HG03280 (cell line): Measurements from ENCODE around the gene DLGAP1.

Experiments used
- ATAC-seq: cut with Tn5 transposase; IDR thresholded peaks from one replicate; pipeline ENCODE4 v1.9.1; 2021; ENCODE audit warnings: mild to moderate bottlenecking, moderate library complexity; ENCODE audit not compliant: unreplicated experiment

The DLGAP1 gene

GRCh38 chr18:3528231-3528630, 926.9 kb downstream of the DLGAP1 start:
- no peak for ATAC-seq

GRCh38 chr18:3526421-3527354, 928.4 kb downstream of the DLGAP1 start:
- peak; percentile 56 for ATAC-seq

DNA sequence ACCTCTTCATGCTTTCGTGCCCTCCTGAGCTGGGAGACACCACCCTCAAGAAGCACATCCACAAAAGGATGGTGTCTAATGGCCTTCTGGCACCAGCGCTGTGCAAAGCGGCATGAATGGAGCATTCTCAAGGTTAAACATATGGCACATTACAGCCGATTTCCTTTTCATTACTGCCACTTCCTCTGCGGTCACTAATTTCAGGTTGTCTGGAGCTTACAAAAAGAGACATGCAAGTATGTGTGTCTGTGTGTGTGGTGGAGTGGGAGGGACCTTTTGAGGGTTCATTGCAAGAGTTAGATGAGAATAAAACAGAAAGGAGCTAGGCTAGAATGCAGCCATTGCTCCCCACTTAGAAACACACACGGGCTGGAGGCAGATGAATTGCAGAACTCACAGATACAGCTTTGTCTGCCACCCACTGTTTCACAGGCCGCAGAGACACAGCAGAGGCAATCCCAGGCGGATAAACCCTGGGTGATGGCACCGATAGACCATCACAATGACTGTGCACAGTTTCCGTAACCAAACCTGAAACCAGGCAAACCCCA, 929.2 kb downstream of the DLGAP1 start:
- peak; percentile 47 for ATAC-seq

- ATAC-seq, result no peak
These were observed 930.4 kb downstream of the DLGAP1 start for GRCh38 chr18:3524706-3525105.

- no peak for ATAC-seq
These were observed 934.6 kb downstream of the DLGAP1 start for GRCh38 chr18:3520230-3521085.

DNA sequence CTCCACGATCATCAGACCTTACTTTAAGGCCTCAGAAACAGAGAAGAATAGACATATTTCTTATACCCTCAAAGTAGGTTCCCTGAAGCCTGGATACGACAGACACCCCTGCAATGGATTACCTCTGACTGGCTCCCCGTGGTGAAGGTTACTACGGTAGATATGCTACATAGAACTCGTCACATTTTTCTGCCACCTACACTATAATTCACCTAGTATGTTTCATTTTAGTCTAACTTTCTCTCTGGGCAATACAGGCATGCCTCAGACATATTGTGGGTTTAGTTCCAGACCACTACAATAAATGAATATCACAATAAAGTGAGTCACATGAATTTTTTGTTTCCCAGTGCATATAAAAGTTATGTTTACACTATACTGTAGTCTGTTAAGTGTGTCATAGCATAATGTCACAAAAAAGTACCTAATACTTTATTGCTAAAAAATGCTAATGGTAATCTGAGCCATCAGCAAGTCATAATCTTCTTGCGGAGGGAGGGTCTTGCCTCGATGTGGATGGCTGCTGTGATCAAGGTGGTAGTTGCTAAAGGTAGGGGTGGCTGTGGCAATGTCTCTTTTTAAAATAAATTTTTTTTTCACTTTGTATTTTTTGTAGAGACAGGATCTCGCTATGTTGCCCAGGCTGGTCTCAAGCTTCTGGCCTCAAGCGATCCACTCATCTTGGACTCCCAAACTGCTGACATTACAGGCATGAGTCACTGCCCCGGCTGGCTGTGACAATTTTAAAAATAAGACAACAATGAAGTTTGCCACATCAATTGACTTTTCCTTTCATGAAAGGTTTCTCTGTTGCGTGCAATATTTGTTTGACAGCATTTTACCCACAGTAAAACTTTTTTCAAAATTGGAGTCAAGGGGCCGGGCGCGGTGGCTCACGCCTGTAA, 940.5 kb downstream of the DLGAP1 start:
- no peak for ATAC-seq

DNA sequence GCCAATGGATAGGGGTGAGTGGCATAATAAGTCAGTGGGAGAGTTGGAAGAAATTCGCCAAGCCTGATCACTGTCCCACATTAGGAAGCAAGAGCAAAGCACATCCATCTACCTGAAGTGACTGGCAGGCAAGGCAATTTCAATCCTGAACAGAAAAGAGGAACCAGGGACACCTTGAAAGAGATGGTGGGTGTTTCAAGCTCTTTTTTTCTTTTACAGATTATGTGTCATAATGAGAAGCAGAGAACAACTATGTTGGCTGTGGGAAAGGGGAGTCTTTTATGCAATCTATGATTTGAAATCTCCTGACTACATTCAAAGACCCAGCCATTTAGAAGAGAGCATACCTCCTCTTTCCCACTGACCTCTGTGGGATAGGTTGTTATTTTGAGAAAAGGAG, 941.6 kb downstream of the DLGAP1 start:
- ATAC-seq, result no peak

DNA sequence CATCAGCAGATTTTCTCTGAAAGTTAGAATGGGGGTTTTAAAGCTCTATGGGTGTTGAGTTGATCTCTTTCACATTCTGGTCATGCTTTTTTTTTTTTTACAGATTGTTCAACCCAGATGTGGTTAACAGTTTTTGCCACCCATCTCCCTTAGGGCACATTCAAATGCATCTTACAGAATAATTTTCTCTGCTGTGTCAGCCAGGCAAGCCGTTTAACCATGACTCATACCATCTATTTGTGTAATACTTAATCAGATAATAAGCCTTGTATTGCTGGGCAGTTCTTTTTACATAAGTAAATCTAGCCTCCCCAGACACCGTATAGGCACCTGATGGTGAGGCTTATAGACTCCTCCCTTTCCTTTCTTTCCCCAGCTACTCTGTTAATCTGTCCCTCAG, 943.1 kb downstream of the DLGAP1 start:
- no peak for ATAC-seq

DNA sequence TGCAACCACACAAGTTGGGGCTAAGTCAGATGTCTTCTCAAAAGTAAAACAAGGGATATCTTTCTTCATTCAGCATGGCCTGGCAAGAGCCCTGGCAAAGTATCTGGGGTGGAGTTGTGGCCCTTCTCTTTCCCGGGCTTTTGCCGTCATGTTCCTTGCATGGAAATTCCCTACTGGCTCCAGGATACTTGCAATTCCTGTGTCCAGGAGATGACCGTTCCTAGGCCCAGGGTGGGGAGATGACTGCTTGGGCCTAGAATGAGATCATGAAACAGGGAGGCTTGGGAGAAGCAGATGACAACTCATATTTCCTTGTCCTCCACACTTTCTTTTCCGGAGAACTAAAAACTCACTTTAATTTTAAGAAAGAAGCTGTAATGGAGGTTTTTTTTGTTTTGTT, 944.2 kb downstream of the DLGAP1 start:
- ATAC-seq, result no peak

- ATAC-seq, result no peak
These were observed 945.1 kb downstream of the DLGAP1 start for GRCh38 chr18:3510024-3510423.

DNA sequence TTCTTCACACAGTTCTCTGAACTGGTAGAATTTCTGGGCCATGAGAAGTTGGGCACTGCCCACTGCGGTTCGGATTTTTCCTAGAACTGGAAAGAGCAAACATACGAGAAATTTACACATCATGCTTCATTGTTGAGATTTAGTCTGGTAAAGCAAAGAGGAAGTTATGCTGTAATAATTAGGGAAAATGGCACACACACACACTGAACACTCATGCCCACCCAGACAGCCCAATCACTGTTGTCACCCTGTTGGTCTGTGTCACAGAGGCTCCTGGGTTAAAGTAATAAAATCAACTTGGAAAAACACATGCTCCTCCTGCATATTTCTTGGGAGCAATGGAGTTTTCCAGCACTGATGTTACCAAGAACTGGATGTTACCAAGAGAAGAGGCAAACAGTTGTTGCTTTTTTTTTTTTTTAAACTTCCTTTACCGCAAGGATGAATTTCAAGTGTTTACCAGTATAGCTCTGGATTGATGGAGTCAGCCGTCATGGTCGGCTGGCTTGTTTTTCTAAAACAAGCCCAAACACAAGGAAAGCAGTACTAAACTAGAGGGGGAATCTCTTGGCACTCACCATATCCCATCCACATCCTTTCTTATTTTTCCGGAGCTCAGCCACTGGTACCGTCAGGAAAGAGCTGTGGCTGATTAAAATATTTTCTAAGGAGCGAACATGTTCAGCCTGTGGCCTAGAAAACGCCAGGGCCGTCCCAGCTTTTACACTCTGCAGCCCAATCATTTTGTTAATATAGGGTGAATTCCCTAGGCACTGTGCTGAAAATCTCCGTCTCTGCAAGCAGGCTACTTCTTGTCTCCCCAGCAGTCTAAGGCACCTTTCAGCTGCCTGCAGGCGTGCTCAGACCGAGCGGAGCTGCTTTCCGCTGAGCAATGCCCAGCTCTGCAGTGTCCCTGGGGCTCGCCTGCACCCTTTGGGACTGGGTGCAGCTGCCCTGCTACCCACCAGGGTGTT, 946.2 kb downstream of the DLGAP1 start:
- no peak for ATAC-seq

GRCh38 chr18:3504637-3505036, 950.5 kb downstream of the DLGAP1 start:
- ATAC-seq, result no peak

- ATAC-seq, result no peak
These were observed 952.5 kb downstream of the DLGAP1 start for GRCh38 chr18:3502650-3503049.

GRCh38 chr18:3500016-3500415, 955.1 kb downstream of the DLGAP1 start:
- ATAC-seq, result no peak

DNA sequence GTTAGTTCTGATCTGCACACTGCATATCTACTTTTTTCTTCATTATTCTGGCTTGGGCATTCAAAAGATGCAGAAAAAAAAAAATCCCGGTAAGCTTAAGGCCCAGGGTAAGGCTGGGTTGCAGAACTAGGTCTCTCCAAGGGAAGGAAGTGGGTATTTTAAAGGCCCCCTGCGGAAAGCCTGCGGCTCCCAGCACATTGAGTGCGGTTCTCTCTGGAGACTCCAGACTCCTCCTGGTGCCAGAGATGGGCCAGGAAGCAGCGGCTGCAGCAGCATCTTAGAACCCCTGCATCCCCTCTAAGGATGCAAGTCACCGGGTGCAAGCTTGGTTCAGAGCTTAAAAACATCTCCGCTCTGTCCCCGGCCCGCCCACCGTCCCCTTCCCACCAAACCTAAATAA, 955.6 kb downstream of the DLGAP1 start:
- no peak for ATAC-seq

DNA sequence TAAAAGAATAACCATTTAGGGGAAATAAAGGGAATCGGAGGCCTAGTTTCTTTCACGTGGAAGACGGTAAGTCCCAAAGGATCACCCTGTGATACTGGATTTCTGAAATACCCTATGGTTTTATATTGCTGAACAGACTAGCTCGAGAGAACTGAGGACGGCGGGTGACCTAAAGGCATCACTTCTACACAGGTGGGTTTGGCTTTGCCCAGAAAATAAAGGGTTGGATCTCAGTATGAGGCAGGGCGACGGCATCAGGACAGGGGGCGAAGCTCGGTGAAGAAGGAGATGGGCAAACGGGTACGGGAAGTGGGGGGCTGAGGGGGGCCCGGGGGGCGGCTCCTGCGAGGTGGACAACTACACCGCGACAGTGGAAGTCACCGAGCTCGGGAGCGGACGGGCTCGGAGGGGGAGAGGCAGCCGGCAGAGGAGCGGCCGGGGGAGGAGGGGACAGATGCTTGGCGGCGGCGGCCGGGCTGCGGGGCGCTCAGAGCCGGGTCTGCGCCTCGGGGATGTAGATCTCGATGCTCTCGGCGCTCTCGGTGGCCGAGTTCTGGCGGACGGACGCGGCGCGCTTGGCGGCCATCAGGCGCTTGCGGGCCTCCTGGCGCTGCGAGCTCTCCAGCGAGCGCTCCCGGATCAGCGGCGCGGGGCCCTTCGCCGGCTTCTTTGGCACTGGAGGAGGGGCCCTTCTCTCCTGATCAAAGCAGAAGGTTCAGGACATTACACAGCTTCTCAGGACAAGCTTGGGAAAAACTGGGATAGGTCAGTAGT, 956.2 kb downstream of the DLGAP1 start:
- ATAC-seq, result no peak

- ATAC-seq, result no peak
These were observed 959.2 kb downstream of the DLGAP1 start for GRCh38 chr18:3495691-3496430.

GRCh38 chr18:3494569-3494968, 960.5 kb downstream of the DLGAP1 start:
- ATAC-seq, result no peak
